H1 (cell line): ENCODE data around the gene EHD4. TPM values are rescaled to one million over a fixed set of nuclear protein-coding genes. Genes with fewer than 3 reads are reported as not detected.

Source experiments
- CBX8 ChIP-seq: fragments of 300-800, 300-1000 bp; sonication (generic); IDR thresholded peaks from 2 replicates; pipeline ENCODE4 v1.7.1; 2016; ENCODE audit warnings: low read depth, low read length, borderline replicate concordance
- CHD7 ChIP-seq: fragments of 300-600 bp; sonication (generic); IDR thresholded peaks from 2 replicates; pipeline ENCODE4 v1.7.1; 2012; ENCODE audit warnings: low read length, moderate library complexity, mild to moderate bottlenecking, inconsistent platforms; ENCODE audit not compliant: insufficient replicate concordance
- CTCF ChIP-seq, 3 experiments: IDR thresholded peaks; 1 replicate in 2 of 3; 2 replicates in 1 of 3; pipeline versions ENCODE4 v1.5.1 to v1.6.1; 2011; ENCODE audit warnings: low read length in 3 of 3, mild to moderate bottlenecking in 3 of 3, inconsistent platforms in 2 of 3, low read depth in 1 of 3, moderate library complexity in 1 of 3; ENCODE audit not compliant: insufficient read depth in 1 of 3; ENCODE audit errors: control extremely low read depth in 1 of 3
- HDAC2 ChIP-seq, 2 experiments: fragments of 300-600 bp in 1 of 2; sonication (generic) in 1 of 2; IDR thresholded peaks; 2 replicates each; pipeline ENCODE4 v1.6.1; 2011 to 2012; ENCODE audit warnings: low read depth in 2 of 2, low read length in 2 of 2, mild to moderate bottlenecking in 2 of 2, moderate library complexity in 2 of 2, borderline replicate concordance in 1 of 2, inconsistent platforms in 1 of 2
- JUN ChIP-seq: IDR thresholded peaks from 2 replicates; pipeline ENCODE4 v1.6.1; 2011; ENCODE audit warnings: low read depth, mild to moderate bottlenecking, improper control_type of control experiment, low read length
- POLR2AphosphoS5 ChIP-seq: IDR thresholded peaks from 2 replicates; pipeline ENCODE4 v1.6.1; 2011; ENCODE audit warnings: low read depth, low read length
- TAF1 ChIP-seq: IDR thresholded peaks from 2 replicates; pipeline ENCODE4 v1.6.1; 2011; ENCODE audit warnings: mild to moderate bottlenecking, low read depth, low read length
- YY1 ChIP-seq: IDR thresholded peaks from 2 replicates; pipeline ENCODE4 v1.6.1; 2011; ENCODE audit warnings: low read depth, mild to moderate bottlenecking, low read length
- ZNF274 ChIP-seq: IDR thresholded peaks from 2 replicates; pipeline ENCODE4 v1.7.0; 2012; ENCODE audit warnings: low read length, borderline replicate concordance; ENCODE audit errors: extremely low read depth
- polyA plus RNA-seq, 7 experiments: library from polyadenylated mRNA; depleted of rRNA in 3 of 7; stranded (reverse) in 5 of 7; unstranded in 2 of 7; fragments of >200 nt in 5 of 7; fragments of 200-250 nt in 2 of 7; gene quantifications; 1 replicate in 5 of 7; 2 replicates in 1 of 7; 4 replicates in 1 of 7; pipeline versions ENCODE4 v1.2.1 to v1.2.3, GENCODE V29; 2011 to 2013; ENCODE audit warnings: missing spikeins in 2 of 7, mixed read lengths in 2 of 7
- total RNA-seq: library from RNA; stranded (reverse); fragmentation: NEBNext Ultra II Directional; extraction: Animal tissue kit (Norgen Biotek cat#: 25700); gene quantifications from 2 replicates; pipeline ENCODE4 v1.2.1, GENCODE V29; 2021

Gene EHD4
- total and polyA plus RNA-seq, 2 of the 8 experiments (the other 6 are each of a cell fraction or from before 2014, with no cell fraction given), result 17.5 to 24.5 TPM

GRCh38 chr15:41934843-41935242, 37.5 kb downstream of the EHD4 start (continued):
- TF ChIP-seq CHD7 (no peak), HDAC2 (IDR thresholded peaks at IDR 0.05; ENCODE audit: borderline replicate concordance in 1 of 2, low read depth in 2 of 2, low read length in 2 of 2) (no peak), TAF1 (no peak), JUN (no peak), CTCF (IDR thresholded peaks at IDR 0.05; ENCODE audit: control extremely low read depth in 1 of 3, insufficient read depth in 1 of 3, low read depth in 1 of 3, low read length in 3 of 3) (no peak), CBX8 (no peak), YY1 (no peak), ZNF274 (no peak), POLR2AphosphoS5 (no peak)
